Coronary artery (tissue), 2 donors: Measurements from ENCODE around the gene FOXP1.

Source experiments
- DNase-seq: peaks from one replicate; pipeline ENCODE4 v3.0.0-alpha.2; 2017; ENCODE audit warnings: low spot score
- H3K27ac ChIP-seq, 2 donors: fragments of 200-600 bp; sonication (generic); one replicate each; pipeline ENCODE4 v1.5.1; 2016 to 2019
- H3K4me3 ChIP-seq: fragments of 200-600 bp; sonication (generic); 2 replicates; pipeline ENCODE4 v1.5.1; 2016; ENCODE audit warnings: mild to moderate bottlenecking, moderate library complexity
- TF ChIP-seq, protein P1 (sequence below): fragments of 200-600 bp; sonication (generic); IDR thresholded peaks from one replicate; pipeline ENCODE4 v1.5.1; 2019; ENCODE audit warnings: antibody characterized with exemption

The FOXP1 gene

DNA sequence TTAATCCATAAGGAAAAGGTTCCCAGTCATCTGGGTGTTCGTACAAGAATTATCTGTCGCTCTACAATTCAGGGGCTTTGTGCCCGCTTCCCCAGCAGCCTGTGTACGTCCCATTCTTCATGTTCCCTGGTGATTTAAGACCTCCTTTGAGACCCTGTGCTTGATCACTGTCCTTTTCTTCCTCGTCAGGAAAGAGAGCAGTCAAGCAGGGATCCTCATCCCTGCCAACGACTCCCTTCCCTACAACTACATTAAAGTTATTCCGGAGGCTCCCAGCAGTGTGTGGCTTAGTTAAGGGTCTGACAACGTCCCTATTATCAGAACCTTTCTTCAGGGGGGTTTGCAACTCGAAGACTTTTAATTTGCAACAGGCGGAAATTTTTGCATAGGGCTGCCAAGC, 175.7 kb downstream of the FOXP1 start:
- DNase-seq = no peak
- TF ChIP-seq, protein P1, sequence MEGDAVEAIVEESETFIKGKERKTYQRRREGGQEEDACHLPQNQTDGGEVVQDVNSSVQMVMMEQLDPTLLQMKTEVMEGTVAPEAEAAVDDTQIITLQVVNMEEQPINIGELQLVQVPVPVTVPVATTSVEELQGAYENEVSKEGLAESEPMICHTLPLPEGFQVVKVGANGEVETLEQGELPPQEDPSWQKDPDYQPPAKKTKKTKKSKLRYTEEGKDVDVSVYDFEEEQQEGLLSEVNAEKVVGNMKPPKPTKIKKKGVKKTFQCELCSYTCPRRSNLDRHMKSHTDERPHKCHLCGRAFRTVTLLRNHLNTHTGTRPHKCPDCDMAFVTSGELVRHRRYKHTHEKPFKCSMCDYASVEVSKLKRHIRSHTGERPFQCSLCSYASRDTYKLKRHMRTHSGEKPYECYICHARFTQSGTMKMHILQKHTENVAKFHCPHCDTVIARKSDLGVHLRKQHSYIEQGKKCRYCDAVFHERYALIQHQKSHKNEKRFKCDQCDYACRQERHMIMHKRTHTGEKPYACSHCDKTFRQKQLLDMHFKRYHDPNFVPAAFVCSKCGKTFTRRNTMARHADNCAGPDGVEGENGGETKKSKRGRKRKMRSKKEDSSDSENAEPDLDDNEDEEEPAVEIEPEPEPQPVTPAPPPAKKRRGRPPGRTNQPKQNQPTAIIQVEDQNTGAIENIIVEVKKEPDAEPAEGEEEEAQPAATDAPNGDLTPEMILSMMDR = no peak

DNA sequence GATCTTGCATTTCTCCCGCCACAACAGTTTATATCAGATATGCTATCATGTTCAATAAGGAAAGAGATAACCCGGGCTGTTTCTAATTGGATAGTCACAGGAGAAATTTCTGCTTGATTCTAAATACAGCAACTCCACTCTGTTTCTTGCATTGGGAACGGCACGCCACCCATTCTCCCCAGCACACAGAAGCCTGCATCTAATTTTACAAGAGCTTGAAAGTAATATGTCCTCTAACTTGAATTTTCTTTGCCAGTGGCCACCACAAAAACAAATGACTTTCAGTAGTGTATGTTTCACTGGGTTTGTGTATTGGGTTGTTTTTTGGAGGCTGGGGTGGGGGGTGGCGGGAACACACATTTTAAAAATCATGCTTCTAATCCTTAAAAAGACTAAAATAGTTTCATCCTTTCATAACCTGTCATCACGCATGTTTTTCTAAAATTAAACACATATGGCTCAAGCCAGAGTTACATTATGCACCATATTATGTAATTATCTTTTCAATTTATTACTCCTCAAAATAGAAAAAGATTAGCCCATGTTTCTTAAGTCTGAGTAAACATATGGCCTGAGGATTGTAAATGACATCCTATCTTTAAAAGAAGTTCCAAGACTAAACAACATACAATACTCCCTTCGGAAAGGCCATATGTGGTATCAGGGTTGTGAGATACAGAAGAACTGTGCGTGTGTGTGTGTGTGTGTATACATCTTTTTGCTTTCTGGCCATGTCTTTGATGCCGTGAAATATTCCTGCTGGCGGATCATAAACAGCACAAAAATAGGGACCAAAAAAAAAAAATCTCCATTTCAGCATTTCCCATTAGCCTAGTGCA, 176.3 kb downstream of the FOXP1 start:
- TF ChIP-seq, protein P1 = no peak
- Histone ChIP-seq H3K4me3 (no peak overlapping the region), H3K27ac (no peak overlapping the region)
- no peak for DNase-seq

More for the DNA sequence above, 175.7 kb downstream of the FOXP1 start:
- Histone ChIP-seq H3K4me3 (no peak overlapping the region), H3K27ac (no peak overlapping the region)

DNA sequence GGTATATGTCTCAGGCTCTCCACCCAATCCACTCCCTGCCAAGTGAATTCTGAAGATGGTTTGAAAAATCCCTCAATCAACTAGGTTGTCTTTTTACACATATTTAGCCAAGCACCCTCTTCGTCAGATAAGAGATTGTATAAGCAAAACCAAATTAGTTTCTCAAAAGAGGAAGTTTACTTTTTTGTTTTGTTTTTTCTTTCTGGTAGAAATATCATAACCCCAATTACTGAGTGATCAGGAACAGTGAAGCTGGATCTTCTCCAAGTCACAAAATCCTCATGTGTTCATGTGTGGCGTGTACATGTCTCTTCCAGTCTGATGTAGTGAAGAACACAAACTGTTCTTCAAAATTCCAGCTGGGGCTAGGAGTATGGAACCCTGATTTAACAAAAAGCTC, 180.6 kb downstream of the FOXP1 start:
- DNase-seq = no peak
- Histone ChIP-seq H3K27ac (no peak overlapping the region), H3K4me3 (no peak overlapping the region)
- TF ChIP-seq, protein P1 = no peak

DNA sequence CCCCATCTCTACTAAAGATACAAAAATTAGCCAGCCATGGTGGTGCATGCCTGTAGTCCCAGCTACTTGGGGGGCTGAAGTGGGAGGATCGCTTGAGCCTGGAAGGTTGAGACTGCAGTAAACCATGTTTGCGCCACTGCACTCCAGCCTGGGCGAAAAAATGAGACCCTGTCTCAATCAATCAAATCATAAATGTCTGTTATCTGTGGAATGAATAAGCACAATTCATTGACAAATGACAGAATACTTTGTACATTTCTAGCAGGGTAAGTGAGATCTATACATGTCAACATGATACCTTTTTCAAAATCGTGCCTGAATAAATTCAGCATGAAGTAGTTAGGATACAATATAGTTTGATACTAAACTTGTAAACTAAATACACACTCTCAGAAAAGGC, 181.2 kb downstream of the FOXP1 start:
- Histone ChIP-seq H3K27ac (no peak overlapping the region), H3K4me3 (no peak overlapping the region)
- no peak for DNase-seq
- TF ChIP-seq, protein P1 = no peak

DNA sequence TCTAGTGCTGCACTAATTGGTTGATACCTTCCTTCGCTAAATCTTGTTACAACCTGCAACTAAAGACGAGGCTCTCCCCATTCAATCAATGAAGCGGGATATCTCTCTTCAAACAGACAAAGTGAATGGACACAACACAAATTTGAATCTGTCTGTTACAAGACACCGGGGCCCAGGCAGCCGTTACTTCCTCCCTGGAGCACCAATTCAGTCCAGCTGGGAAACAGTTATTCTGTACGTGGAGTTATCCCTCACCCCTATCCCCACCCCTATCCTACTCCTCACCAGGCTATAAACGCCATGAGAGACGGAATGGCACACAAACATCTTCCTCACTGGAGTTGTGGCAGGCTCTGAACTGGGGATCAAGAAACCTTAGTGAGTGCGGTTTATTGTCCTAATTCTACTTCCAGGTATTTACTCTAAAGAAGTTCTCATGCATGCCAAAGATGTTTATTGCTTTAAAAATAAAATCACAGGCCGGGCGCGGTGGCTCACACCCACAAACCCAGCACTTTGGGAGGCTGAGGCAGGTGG, 181.8 kb downstream of the FOXP1 start:
- no peak overlapping the region for H3K27ac ChIP-seq
- DNase-seq = no peak
- TF ChIP-seq, protein P1 = no peak
- H3K4me3 ChIP-seq = no peak overlapping the region

DNA sequence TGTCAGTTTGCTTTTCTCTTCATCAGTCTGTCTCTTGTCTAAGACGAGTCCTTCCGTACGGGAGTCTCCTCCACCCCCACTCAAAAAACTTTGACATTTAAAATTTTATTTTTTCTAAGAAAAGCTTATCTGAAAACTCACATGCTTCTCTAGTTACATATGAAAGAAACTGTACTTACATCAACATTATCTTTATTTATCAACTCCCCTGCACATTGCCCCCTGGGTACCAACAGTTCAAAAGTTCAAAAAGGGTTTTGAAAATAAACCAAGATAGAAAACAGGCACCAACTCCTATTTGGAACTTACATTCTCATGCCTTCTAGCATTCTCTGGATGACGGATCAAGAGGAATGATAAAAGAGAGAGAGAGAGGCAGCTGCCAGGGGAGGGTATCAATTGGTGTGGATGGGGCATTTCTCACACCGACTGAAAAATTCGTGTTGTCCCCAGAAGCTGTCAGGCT, 182.5 kb downstream of the FOXP1 start:
- TF ChIP-seq, protein P1 = no peak
- no peak overlapping the region for H3K4me3 ChIP-seq
- no peak overlapping the region for H3K27ac ChIP-seq
- DNase-seq = no peak

DNA sequence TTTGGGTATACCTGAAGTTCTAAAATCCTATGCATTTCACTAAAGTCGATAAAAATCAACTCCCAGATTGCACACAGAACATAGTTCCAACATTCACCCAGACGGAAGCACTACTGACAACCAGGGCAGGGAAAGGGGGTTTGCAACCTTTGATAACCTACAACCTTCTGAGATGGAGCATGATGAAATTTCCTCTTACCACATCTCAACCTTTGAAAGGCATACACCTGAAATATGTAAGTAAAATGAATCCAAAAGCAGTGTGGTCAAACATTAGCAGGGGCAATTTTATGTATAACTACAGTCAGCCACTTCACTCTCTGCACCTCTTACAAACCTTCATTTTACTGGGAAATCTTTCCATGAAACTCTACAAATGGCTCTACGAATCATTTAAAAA, 184.1 kb downstream of the FOXP1 start:
- TF ChIP-seq, protein P1 = no peak

More for the DNA sequence above, 184.1 kb downstream of the FOXP1 start:
- Histone ChIP-seq H3K27ac (no peak overlapping the region), H3K4me3 (no peak overlapping the region)
- no peak for DNase-seq
